ENCODE results near the gene ACOXL. TPM values are rescaled to one million over a fixed set of nuclear protein-coding genes. Genes with fewer than 3 reads are reported as not detected.

Gene ACOXL
- total and polyA plus RNA-seq, 9 of the 15 experiments (the other 6 are each of a cell fraction or from before 2014, with no cell fraction given): 0.31 to 0.56 TPM; not detected in 7

- DNase-seq (ENCODE audit: extremely low read depth in 1 of 4, low spot score in 3 of 4): no peak
- Histone ChIP-seq H3K4me2 (ENCODE audit: insufficient read depth, low read length) (no peak overlapping the region), H3K9ac (ENCODE audit: insufficient read depth in 1 of 2, low read depth in 2 of 2, low read length in 2 of 2) (no peak overlapping the region), H3K9me1 (ENCODE audit: control insufficient read depth, insufficient read depth, low read length) (no peaks in the 10 kb centered on the region), H3K4me1 (replicated peaks in 1 of 2; ENCODE audit: control insufficient read depth in 2 of 2, insufficient read depth in 2 of 2, low read length in 2 of 2) (no peaks in the 10 kb centered on the region), H4K20me1 (replicated peaks; ENCODE audit: control insufficient read depth, insufficient read depth, low read length) (no peaks in the 10 kb centered on the region), H3K27ac (ENCODE audit: extremely low read depth, low read depth, low read length) (no peak overlapping the region), H3K9me3 (replicated peaks; ENCODE audit: control insufficient read depth, insufficient read depth, low read depth, low read length) (no peaks in the 10 kb centered on the region), H3K79me2 (ENCODE audit: control insufficient read depth, insufficient read depth, low read length) (no peaks in the 10 kb centered on the region), H3K27me3 (ENCODE audit: control insufficient read depth in 2 of 2, insufficient read depth in 2 of 2, low read length in 2 of 2) (peaks cover 7 to 47% of the 10 kb centered on the region in 2 experiments), H2AFZ (ENCODE audit: low read depth, low read length) (no peak overlapping the region), H3K4me3 (no peak overlapping the region), H3K36me3 (ENCODE audit: control insufficient read depth, insufficient read depth, low read length) (no peaks in the 10 kb centered on the region)
- intact Hi-C loops (cut with micrococcal nuclease): no loop called here
- no peak for ATAC-seq
- no TSS peak for BruUV-seq (replicated peaks)
- ChIA-PET POLR2A (no interaction called here), CTCF (ENCODE audit: low intra/inter-chr PET ratio) (no interaction called here)
- in situ Hi-C loops (cut with MboI): no loop called here
- TF ChIP-seq ZNF316 (IDR thresholded peaks at IDR 0.05) (no peak), RERE (CRISPR knock-in tag; IDR thresholded peaks at IDR 0.05; ENCODE audit: borderline replicate concordance) (no peak), BCLAF1 (IDR thresholded peaks at IDR 0.05; ENCODE audit: borderline replicate concordance in 1 of 2, control insufficient read depth in 1 of 2, low read depth in 2 of 2, low read length in 1 of 2) (no peak), RAD21 (CRISPR knock-in tag; conservative IDR thresholded peaks at IDR 0.05 in 1 of 2, IDR thresholded peaks at IDR 0.05 in 1 of 2) (no peak)
- WGBS (ENCODE audit: insufficient coverage, low coverage, missing lambda C conversion rate): 0% methylated on average over 5 of the region's 7 CpGs
- no peak for FAIRE-seq
Observed at GRCh38 chr2:110959198-110959597, 226.8 kb downstream of the ACOXL start.

Data from K562 (cell line).